ENCODE data around the gene KCTD11.
"Not testable (repeated sequence)": the region's sequence is repeated elsewhere in the genome, so short reads cannot be mapped to it uniquely, and the experiment has no call there.

The KCTD11 gene

DNA sequence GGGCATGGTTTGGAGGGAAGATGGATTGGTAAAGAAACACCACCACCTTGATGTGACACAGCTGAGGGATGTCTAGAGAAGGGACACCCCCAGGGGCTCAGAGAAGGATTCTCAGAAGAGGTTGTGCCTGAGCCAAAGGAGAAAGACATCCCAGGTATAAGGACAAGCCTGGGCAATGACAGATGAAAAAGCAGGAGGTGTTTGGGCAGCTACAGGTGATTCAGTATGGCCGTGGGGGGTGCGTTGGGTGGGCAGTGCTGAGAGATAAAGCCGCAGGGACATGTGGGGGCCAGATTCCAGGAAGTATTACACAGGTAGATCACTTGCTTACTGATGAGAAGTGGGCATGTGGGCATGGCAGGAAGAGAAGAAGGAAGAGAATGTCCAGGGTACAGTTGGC is 9.9 kb downstream of the KCTD11 start:
- TF ChIP-seq, protein P1, sequence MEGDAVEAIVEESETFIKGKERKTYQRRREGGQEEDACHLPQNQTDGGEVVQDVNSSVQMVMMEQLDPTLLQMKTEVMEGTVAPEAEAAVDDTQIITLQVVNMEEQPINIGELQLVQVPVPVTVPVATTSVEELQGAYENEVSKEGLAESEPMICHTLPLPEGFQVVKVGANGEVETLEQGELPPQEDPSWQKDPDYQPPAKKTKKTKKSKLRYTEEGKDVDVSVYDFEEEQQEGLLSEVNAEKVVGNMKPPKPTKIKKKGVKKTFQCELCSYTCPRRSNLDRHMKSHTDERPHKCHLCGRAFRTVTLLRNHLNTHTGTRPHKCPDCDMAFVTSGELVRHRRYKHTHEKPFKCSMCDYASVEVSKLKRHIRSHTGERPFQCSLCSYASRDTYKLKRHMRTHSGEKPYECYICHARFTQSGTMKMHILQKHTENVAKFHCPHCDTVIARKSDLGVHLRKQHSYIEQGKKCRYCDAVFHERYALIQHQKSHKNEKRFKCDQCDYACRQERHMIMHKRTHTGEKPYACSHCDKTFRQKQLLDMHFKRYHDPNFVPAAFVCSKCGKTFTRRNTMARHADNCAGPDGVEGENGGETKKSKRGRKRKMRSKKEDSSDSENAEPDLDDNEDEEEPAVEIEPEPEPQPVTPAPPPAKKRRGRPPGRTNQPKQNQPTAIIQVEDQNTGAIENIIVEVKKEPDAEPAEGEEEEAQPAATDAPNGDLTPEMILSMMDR (conservative IDR thresholded peaks at IDR 0.05), result no peak
- no peak overlapping the region for H3K27ac ChIP-seq

DNA sequence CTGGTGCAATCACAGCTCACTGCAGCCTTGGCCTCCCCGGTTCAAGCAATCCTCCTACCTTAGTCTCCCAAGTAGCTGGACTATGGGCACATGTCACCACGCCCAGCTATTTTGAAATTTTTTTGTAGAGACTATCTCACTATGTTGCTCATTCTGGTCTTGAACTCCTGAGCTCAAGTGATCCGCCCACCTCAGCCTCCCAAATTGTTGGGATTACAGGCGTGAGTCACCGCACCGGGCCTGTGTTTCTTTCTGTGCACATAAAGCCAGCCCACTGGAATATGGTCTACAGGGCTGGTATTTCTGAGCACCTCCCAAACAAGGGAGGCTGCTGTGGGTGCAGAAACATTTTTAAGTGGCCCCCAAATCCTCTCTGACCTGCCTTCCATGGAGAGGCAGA is 11.3 kb downstream of the KCTD11 start:
- TF ChIP-seq, protein P1 (conservative IDR thresholded peaks at IDR 0.05), result no peak
- no peak overlapping the region for H3K27ac ChIP-seq

DNA sequence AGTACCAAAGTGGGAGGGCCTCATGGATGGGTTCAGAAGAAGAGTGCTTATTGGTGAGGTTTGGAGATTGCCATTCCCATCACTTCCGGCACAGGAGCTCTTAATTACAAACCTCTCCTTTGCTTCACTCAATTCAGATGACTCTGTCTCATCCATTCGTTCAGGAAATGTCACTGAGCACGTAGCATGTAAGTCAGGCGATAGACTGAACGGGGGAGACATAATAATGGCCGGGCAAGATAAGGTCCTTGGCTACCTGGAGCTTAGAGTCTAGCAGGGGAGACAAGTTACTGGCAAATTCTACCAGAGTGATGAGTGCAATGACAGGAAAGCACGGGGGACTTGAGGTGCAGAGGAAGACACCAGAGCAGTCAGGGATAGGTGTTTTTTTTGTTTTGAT is 14.0 kb downstream of the KCTD11 start:
- H3K27ac ChIP-seq, result not testable (repeated sequence)

DNA sequence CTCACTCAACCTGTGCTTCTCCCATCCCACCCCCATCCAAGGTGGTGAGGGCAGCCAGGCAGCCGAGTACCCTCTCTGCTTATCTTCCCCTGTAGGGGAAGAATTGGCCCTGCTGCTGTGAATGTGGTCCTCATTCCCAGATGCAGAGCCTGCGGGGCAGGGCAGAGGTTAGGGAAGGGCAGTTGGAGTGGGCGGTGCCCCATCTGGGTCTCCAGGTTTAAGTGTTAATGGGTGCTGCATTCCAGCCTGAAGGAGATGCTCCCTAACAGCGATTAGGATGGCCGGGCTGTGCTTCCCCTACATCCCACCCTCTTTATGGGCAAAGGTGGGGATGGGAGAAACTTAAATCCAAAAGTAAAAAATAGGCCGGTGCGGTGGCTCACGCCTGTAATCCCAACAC is 15.1 kb downstream of the KCTD11 start:
- TF ChIP-seq, protein P1 (conservative IDR thresholded peaks at IDR 0.05), result no peak
- H3K27ac ChIP-seq, result no peak overlapping the region

DNA sequence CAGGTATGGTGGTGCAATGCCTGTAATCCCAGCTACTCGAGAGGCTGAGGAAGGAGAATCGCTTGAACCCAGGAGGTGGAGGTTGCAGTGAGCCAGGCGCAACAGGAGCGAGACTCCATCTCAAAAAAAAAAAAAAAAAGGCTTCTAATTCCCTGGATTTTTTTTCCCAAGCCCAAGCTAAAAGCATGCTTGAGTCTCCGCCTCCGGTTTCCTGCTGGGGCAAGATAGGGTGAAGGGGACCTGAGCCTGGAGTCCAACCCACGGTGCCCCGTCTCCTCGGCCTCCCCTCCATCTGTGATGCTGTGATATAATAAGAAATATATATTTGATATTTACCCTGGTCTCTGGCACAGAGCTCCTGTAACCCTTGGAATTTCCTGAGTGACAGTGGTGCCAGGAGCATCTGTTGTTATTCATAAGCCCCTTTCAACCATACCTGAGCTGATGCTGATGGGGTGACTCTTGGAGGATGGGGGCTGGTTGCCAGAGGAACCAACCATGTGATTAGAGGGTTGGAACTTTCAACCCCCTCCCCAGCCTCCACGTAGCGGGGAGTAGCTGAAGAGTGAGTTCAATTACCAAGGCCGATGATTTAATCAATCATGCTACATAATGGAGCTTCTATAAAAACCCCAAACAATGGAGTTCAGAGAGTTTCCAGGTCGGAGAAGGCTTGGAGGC is 16.1 kb downstream of the KCTD11 start:
- TF ChIP-seq, protein P1 (conservative IDR thresholded peaks at IDR 0.05), result no peak
- no peak overlapping the region for H3K27ac ChIP-seq

DNA sequence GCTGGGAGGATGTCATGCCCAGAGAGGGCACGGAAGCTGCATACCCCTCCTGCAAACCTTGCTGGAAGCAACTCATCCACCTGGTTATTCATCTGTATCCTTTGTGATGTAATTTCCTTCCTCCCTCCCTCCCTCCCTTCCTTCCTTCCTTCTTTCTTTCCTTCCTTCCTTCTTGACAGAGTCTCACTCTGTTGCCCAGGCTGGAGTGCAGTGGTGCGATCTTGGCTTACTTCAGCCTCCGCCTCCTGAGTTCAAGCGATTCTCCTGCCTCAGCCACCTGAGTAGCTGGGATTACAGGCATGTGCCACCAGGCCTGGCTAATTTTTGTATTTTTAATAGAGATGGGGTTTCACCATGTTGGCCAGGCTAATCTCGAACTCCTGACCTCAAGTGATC is 16.6 kb downstream of the KCTD11 start:
- H3K27ac ChIP-seq, result not testable (repeated sequence)

DNA sequence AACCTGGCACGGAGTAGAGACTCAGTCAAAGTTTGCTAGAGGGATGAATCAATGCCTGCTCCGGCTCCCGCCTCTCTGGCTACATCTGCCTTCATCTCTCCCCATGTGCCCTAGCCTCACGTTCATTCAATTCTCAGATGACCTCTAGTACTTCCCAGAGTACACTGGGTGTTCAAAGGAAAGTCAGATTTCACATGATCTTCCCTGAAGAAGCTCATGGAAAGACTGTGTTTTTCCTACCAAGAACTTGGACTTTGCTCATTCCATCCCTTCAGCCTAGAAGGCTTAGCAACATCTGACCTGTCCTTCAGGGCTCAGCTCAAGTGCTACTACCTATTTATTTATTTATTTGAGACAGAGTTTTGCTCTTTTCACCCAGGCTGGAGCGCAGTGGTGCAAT is 17.9 kb downstream of the KCTD11 start:
- H3K27ac ChIP-seq, result no peak overlapping the region
- TF ChIP-seq, protein P1 (conservative IDR thresholded peaks at IDR 0.05), result no peak

DNA sequence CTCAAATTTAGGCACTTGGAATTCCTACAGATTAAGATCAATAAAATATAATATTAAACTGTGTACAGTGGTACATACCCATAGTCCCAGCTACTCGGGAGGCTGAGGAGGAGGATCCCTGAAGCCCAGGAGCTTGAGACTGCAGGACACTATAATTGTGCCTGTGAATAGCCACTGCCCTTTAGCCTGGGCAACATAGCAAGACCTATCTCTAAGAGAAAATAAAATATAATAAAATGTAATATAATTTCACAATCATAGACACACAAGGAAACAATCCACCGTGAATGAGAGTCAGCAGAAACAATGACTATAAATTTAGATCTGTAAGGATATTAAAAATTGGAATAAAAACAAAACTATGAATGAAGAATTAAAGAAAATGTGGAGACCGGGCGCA is 18.9 kb downstream of the KCTD11 start:
- H3K27ac ChIP-seq, result no peak overlapping the region
- TF ChIP-seq, protein P1 (conservative IDR thresholded peaks at IDR 0.05), result no peak

DNA sequence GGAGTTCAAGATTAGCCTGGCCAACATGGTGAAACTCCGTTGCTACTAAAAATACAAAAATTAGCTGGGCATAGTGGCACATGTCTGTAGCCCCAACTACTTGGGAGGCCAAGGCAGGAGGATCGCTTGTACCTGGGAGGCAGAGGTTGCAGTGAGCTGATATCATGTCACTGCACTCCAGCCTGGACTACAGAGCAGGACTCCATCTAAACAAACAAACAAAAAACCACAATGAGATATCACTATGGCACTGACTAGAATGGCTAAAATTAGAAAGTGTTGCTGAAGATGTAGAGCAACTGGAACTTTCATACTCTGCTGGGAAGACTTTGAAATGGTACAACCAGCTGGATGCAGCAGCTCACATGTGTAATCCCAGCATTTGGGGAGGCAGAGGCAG is 22.4 kb downstream of the KCTD11 start:
- H3K27ac ChIP-seq, result no peak overlapping the region
- TF ChIP-seq, protein P1 (conservative IDR thresholded peaks at IDR 0.05), result no peak
